Activated naive CD4-positive, alpha-beta T cell (primary cell): ENCODE results near the gene ACSL4.

Source experiments
- DNase-seq, 4 experiments: peaks; one replicate each; lab custom pipeline; 2025; lab: John Stamatoyannopoulos, UW

ACSL4 gene

GRCh38 chrX:109596015-109596414 lies 137.0 kb downstream of the ACSL4 start:
- DNase-seq, result no peak
